K562 (cell line): Measurements from ENCODE around the gene PCDHGB2. TPM values are rescaled to one million over a fixed set of nuclear protein-coding genes. Genes with fewer than 3 reads are reported as not detected.

Experiments used
- ATAC-seq: fragments of 200-7000 bp; cut with Tn5 transposase; 3 replicates; pipeline ENCODE4 v1.9.1; 2020; ENCODE audit warnings: moderate library complexity
- BruUV-seq: library from RNA; stranded (reverse); fragments of 400-500 nt; replicated peaks from 2 replicates; lab custom pipeline; 2021; lab: Mats Ljungman, UMichigan
- CTCF ChIA-PET: fragments of 300-600 bp; formaldehyde crosslinking; extraction: SDS; loops from one replicate; lab custom pipeline; 2021; ENCODE audit warnings: low intra/inter-chr PET ratio; lab: Yijun Ruan, JAX
- POLR2A ChIA-PET: fragments of 300-600, 350-650 bp; sonication (Branson Sonifier 250); formaldehyde crosslinking; extraction: SDS; loops from one replicate; lab custom pipeline; 2021; ENCODE audit warnings: antibody characterized with exemption, inconsistent platforms; lab: Yijun Ruan, JAX
- DNase-seq, 4 experiments: peaks; one replicate each; pipeline versions ENCODE4 v3.0.0 to v3.0.0-alpha.2; 2011 to 2018; ENCODE audit warnings: low spot score in 3 of 4, mixed read lengths in 3 of 4; ENCODE audit errors: extremely low read depth in 1 of 4
- FAIRE-seq: peaks from 2 replicates; lab custom pipeline; 2011; peaks lifted over from hg19 to GRCh38; lab: Jason Lieb, UNC
- H2AFZ ChIP-seq: 2 replicates; pipeline ENCODE4 v1.6.0; 2011; ENCODE audit warnings: low read depth, low read length, control low read depth, inconsistent platforms
- H3K27ac ChIP-seq: fragments of 200-600 bp; 3 replicates; pipeline ENCODE4 v1.8.0; 2011; ENCODE audit warnings: low read depth, mild to moderate bottlenecking, control low read depth, inconsistent platforms, low read length, moderate library complexity, mixed read lengths; ENCODE audit errors: extremely low read depth
- H3K27me3 ChIP-seq, 2 experiments: fragments of 300-600 bp in 1 of 2; 2 replicates in 1 of 2; 3 replicates in 1 of 2; pipeline versions ENCODE4 v1.6.0 to v1.8.0; 2011; ENCODE audit warnings: inconsistent platforms in 2 of 2, low read length in 2 of 2, mild to moderate bottlenecking in 1 of 2, mixed read lengths in 1 of 2, moderate library complexity in 1 of 2; ENCODE audit not compliant: control insufficient read depth in 2 of 2, insufficient read depth in 2 of 2
- H3K36me3 ChIP-seq: fragments of 300-600 bp; 3 replicates; pipeline ENCODE4 v1.8.0; 2011; ENCODE audit warnings: mild to moderate bottlenecking, low read length, inconsistent platforms; ENCODE audit not compliant: control insufficient read depth, insufficient read depth
- H3K4me1 ChIP-seq, 2 experiments: fragments of 200-600 bp in 1 of 2; replicated peaks in 1 of 2; 2 replicates in 1 of 2; 3 replicates in 1 of 2; pipeline versions ENCODE4 v1.5.1 to v1.8.0; 2011; ENCODE audit warnings: inconsistent platforms in 2 of 2, low read length in 2 of 2, mild to moderate bottlenecking in 1 of 2, mixed read lengths in 1 of 2, moderate library complexity in 1 of 2; ENCODE audit not compliant: control insufficient read depth in 2 of 2, insufficient read depth in 2 of 2
- H3K4me2 ChIP-seq: 2 replicates; pipeline ENCODE4 v1.6.1; 2011; ENCODE audit warnings: low read length, control low read depth, inconsistent platforms, mixed read lengths; ENCODE audit not compliant: insufficient read depth
- H3K4me3 ChIP-seq: fragments of 200-600 bp; sonication (generic), shearing (Covaris generic); 2 replicates; pipeline ENCODE4 v1.5.1; 2016; ENCODE audit warnings: control low read depth, inconsistent platforms
- H3K79me2 ChIP-seq: fragments of 200-600 bp; 3 replicates; pipeline ENCODE4 v1.8.0; 2011; ENCODE audit warnings: low read length, inconsistent platforms; ENCODE audit not compliant: control insufficient read depth, insufficient read depth
- H3K9ac ChIP-seq, 2 experiments: 2 replicates each; pipeline versions ENCODE4 v1.6.0 to v1.6.1; 2011; ENCODE audit warnings: low read depth in 2 of 2, low read length in 2 of 2, control low read depth in 1 of 2, inconsistent platforms in 1 of 2, mild to moderate bottlenecking in 1 of 2, mixed read lengths in 1 of 2; ENCODE audit not compliant: insufficient read depth in 1 of 2
- H3K9me1 ChIP-seq: one replicate; pipeline ENCODE4 v1.6.0; 2011; ENCODE audit warnings: inconsistent platforms, mild to moderate bottlenecking, low read length, moderate library complexity; ENCODE audit not compliant: control insufficient read depth, insufficient read depth
- H3K9me3 ChIP-seq: replicated peaks from 2 replicates; pipeline ENCODE4 v1.5.1; 2011; ENCODE audit warnings: low read depth, low read length, inconsistent platforms; ENCODE audit not compliant: control insufficient read depth, insufficient read depth
- H4K20me1 ChIP-seq: replicated peaks from 2 replicates; pipeline ENCODE4 v1.6.1; 2011; ENCODE audit warnings: low read length, inconsistent platforms, mixed read lengths; ENCODE audit not compliant: control insufficient read depth, insufficient read depth
- GATA2 ChIP-seq: sonication (generic); formaldehyde crosslinking; IDR thresholded peaks from 2 replicates; pipeline ENCODE4 v1.4.0; 2020; ENCODE audit warnings: mild to moderate bottlenecking, missing genetic modification reagents
- KLF16 ChIP-seq: IDR thresholded peaks from 2 replicates; pipeline ENCODE4 v1.6.1; 2016; ENCODE audit warnings: antibody characterized with exemption
- SPI1 ChIP-seq: IDR thresholded peaks from 2 replicates; pipeline ENCODE4 v1.6.1; 2011; ENCODE audit warnings: low read depth, low read length, control low read depth, borderline replicate concordance
- ZNF165 ChIP-seq: fragments of 250-450 bp; sonication (Bioruptor Pico); IDR thresholded peaks from 2 replicates; pipeline ENCODE4 v1.4.0; 2020; ENCODE audit warnings: borderline replicate concordance
- in situ Hi-C: fragments of 300-500 bp; cut with MboI; formaldehyde crosslinking; loops from 4 replicates; pipeline ENCODE4 v1.15.0; 2018; ENCODE audit warnings: inconsistent platforms, mixed read lengths
- intact Hi-C: fragments of 100-400 bp; cut with micrococcal nuclease; formaldehyde crosslinking; loops from 2 replicates; pipeline ENCODE4 v1.14.2; 2022
- polyA plus RNA-seq, 8 experiments: library from polyadenylated mRNA; depleted of rRNA in 4 of 8; stranded (reverse) in 5 of 8; unstranded in 3 of 8; fragments of >200 nt; fragmentation: Nextera tagmentation in 2 of 8; fragmentation: Illumina TruSeq in 1 of 8; extraction: Ambion mirVana in 2 of 8; extraction: Trizol in 1 of 8; gene quantifications; 2 replicates each; pipeline versions ENCODE4 v1.2.1 to v1.2.3, GENCODE V29; 2011 to 2014; ENCODE audit warnings: inconsistent platforms in 1 of 8, missing spikeins in 1 of 8
- total RNA-seq, 7 experiments: library from RNA; depleted of rRNA in 6 of 7; stranded (reverse); fragments of >200 nt in 6 of 7; fragmentation: Illumina TruSeq in 2 of 7; extraction: Trizol in 2 of 7; gene quantifications; 2 replicates each; pipeline versions ENCODE4 v1.2.1 to v1.2.3, GENCODE V29; 2011 to 2021; ENCODE audit warnings: low replicate concordance in 1 of 7
- TF ChIP-seq, protein P1 (sequence below): fragments of 250-450 bp; sonication (Bioruptor Pico); IDR thresholded peaks from 2 replicates; pipeline ENCODE4 v1.8.0; 2022; ENCODE audit warnings: inconsistent platforms, mild to moderate bottlenecking, moderate library complexity, borderline replicate concordance
- TF ChIP-seq, protein P2 (sequence below), 2 experiments: fragments of 450-650 bp; IDR thresholded peaks; 2 replicates each; pipeline ENCODE4 v1.6.1; 2016; ENCODE audit warnings: mild to moderate bottlenecking in 2 of 2, borderline replicate concordance in 1 of 2, low read depth in 1 of 2, moderate library complexity in 1 of 2

PCDHGB2 gene
- total and polyA plus RNA-seq, 9 of the 15 experiments (the other 6 are each of a cell fraction or from before 2014, with no cell fraction given), result 0.06 to 0.54 (median 0.29) TPM; not detected in 1

DNA sequence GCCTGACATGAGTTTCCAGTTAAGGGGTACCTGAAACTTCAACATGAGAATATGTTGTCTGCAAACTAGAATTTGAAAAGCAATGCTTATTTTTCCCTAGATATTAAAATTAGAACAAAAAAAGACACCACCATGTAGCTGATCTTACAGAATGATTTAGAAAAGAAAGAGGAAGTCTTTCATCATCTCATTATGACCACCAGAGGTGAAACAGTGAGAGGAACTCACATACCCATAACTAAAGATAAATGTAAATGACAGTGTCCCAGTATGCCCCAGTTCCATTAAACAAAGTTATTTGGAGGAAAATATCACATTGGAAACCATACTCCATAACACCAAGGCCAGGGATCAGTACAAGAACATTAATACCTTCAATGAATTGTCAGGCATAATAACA lies 46.1 kb upstream of the PCDHGB2 start:
- no peak for FAIRE-seq
- Histone ChIP-seq H3K4me2 (no peak overlapping the region), H3K27me3 (no peaks in the 10 kb centered on the region), H3K4me3 (no peak overlapping the region), H3K9me3 (peaks cover 6% of the 10 kb centered on the region), H2AFZ (no peak overlapping the region), H3K9me1 (no peaks in the 10 kb centered on the region), H4K20me1 (no peaks in the 10 kb centered on the region), H3K79me2 (peaks cover 11% of the 10 kb centered on the region), H3K9ac (no peak overlapping the region), H3K4me1 (no peaks in the 10 kb centered on the region; a peak in 1 of 5 replicates), H3K36me3 (peaks cover 13% of the 10 kb centered on the region), H3K27ac (no peak overlapping the region)
- ChIA-PET POLR2A (no interaction called here), CTCF (no interaction called here)
- in situ Hi-C loops, result no loop called here
- no peak for TF ChIP-seq GATA2
- no peak for TF ChIP-seq KLF16
- TF ChIP-seq, protein P1, sequence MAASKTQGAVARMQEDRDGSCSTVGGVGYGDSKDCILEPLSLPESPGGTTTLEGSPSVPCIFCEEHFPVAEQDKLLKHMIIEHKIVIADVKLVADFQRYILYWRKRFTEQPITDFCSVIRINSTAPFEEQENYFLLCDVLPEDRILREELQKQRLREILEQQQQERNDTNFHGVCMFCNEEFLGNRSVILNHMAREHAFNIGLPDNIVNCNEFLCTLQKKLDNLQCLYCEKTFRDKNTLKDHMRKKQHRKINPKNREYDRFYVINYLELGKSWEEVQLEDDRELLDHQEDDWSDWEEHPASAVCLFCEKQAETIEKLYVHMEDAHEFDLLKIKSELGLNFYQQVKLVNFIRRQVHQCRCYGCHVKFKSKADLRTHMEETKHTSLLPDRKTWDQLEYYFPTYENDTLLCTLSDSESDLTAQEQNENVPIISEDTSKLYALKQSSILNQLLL (CRISPR knock-in tag), result no peak
- no peak for TF ChIP-seq ZNF165 (CRISPR knock-in tag)
- peak; percentile 51; the same call in 1 of the 2 replicates for TF ChIP-seq SPI1
- TF ChIP-seq, protein P2, sequence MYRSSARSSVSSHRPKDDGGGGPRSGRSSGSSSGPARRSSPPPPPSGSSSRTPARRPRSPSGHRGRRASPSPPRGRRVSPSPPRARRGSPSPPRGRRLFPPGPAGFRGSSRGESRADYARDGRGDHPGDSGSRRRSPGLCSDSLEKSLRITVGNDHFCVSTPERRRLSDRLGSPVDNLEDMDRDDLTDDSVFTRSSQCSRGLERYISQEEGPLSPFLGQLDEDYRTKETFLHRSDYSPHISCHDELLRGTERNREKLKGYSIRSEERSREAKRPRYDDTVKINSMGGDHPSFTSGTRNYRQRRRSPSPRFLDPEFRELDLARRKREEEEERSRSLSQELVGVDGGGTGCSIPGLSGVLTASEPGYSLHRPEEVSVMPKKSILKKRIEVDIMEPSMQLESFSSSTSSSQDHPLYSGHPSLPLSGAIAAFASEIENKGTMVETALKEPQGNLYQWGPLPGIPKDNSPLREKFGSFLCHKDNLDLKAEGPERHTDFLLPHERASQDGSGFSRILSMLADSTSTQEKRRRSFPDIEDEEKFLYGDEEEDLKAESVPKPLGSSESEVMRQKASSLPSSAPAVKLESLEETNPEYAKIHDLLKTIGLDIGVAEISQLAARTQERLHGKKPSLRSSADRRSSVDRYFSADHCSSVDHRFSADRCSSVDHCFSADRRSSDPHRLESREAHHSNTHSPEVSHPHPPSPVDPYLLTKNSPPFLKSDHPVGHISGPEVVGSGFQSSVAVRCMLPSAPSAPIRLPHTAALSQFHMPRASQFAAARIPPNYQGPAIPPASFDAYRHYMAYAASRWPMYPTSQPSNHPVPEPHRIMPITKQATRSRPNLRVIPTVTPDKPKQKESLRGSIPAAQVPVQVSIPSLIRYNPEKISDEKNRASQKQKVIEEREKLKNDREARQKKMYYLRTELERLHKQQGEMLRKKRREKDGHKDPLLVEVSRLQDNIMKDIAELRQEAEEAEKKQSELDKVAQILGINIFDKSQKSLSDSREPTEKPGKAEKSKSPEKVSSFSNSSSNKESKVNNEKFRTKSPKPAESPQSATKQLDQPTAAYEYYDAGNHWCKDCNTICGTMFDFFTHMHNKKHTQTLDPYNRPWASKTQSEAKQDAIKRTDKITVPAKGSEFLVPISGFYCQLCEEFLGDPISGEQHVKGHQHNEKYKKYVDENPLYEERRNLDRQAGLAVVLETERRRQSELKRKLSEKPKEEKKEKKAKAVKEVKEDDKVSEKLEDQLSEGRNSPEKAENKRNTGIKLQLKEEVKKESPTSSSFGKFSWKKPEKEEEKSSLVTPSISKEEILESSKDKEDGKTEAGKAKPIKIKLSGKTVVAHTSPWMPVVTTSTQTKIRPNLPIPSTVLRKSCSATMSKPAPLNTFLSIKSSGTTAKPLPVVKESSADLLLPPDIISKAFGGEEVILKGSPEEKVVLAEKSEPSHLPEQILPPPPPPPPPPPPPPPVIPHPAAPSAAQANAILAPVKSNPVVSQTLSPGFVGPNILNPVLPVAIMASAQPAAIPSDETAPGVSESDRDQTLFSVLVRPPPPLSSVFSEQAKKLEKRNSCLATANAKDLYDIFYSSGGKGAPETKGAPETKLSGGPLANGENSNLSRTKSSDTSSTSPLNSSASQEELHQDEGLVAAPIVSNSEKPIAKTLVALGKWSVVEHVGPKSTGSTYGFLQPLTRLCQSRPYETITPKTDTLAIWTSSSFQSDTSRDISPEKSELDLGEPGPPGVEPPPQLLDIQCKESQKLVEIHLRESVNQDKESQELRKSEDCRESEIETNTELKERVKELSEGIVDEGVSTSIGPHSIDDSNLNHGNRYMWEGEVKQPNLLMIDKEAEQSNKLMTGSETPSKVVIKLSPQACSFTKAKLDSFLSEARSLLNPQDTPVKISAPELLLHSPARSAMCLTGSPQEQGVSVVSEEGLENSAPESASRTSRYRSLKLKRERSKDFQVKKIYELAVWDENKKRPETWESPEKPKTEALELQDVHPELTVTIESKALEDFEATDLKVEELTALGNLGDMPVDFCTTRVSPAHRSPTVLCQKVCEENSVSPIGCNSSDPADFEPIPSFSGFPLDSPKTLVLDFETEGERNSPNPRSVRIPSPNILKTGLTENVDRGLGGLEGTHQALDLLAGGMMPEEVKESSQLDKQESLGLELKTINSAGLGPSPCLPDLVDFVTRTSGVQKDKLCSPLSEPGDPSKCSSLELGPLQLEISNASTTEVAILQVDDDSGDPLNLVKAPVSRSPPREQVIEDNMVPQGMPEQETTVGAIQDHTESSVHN (IDR thresholded peaks at IDR 0.05; ENCODE audit: borderline replicate concordance in 1 of 2, low read depth in 1 of 2), result no peak
- no peak for DNase-seq
- intact Hi-C loops, result no loop called here
- no TSS peak for BruUV-seq
- peak; percentile 45; the same call in 1 of the 3 replicates for ATAC-seq
